ENCODE measurements around the gene TGM1.

GRCh38 chr14:24246765-24247212 lies 16.2 kb downstream of the TGM1 start:
- TF ChIP-seq CTCF (conservative IDR thresholded peaks at IDR 0.05; ENCODE audit: low read length) (no peak), EZH2phosphoT487 (IDR thresholded peaks at IDR 0.05; ENCODE audit: borderline replicate concordance) (no peak)

All from Loucy (cell line).